HEK293 (cell line): Measurements from ENCODE around the gene CCL7.

Experiments
- CTCF ChIA-PET: fragments of 350-600 bp; formaldehyde crosslinking; extraction: SDS; loops from one replicate; lab custom pipeline; 2021; ENCODE audit warnings: antibody characterized with exemption; lab: Yijun Ruan, JAX
- POLR2A ChIA-PET: fragments of 300-600 bp; formaldehyde crosslinking; extraction: SDS; loops from one replicate; lab custom pipeline; 2020; ENCODE audit warnings: antibody characterized with exemption, inconsistent platforms; lab: Yijun Ruan, JAX
- H3K27ac ChIP-seq: fragments of 200-500 bp; sonication (Bioruptor generic); 2 replicates; pipeline ENCODE4 v1.5.1; 2014; ENCODE audit warnings: low read depth, low read length, control low read depth, inconsistent platforms; ENCODE audit errors: extremely low read depth
- H3K36me3 ChIP-seq, 2 experiments: fragments of 200-500 bp in 1 of 2; sonication (Bioruptor generic) in 1 of 2; 1 replicate in 1 of 2; 2 replicates in 1 of 2; pipeline ENCODE4 v1.5.1; 2014 to 2017; ENCODE audit warnings: inconsistent platforms in 2 of 2, low read length in 2 of 2; ENCODE audit not compliant: control insufficient read depth in 2 of 2, insufficient read depth in 1 of 2
- H3K4me1 ChIP-seq: fragments of 200-500 bp; sonication (Bioruptor generic); 2 replicates; pipeline ENCODE4 v1.5.1; 2014; ENCODE audit warnings: mild to moderate bottlenecking, low read length, inconsistent platforms; ENCODE audit not compliant: control insufficient read depth, insufficient read depth
- H3K4me3 ChIP-seq: 2 replicates; pipeline ENCODE4 v1.5.1; 2011; ENCODE audit warnings: low read depth, mild to moderate bottlenecking, control low read depth, low read length, moderate library complexity
- H3K9me3 ChIP-seq: fragments of 200-500 bp; sonication (Bioruptor generic); 2 replicates; pipeline ENCODE4 v1.5.1; 2014; ENCODE audit warnings: low read depth, low read length, inconsistent platforms; ENCODE audit not compliant: control insufficient read depth, insufficient read depth
- MZF1 ChIP-seq: fragments of 450-650 bp; formaldehyde crosslinking; IDR thresholded peaks from 2 replicates; pipeline ENCODE4 v1.5.1; 2017; ENCODE audit warnings: missing biosample characterization, missing genetic modification characterization, borderline replicate concordance
- REPIN1 ChIP-seq: fragments of 450-650 bp; formaldehyde crosslinking; IDR thresholded peaks from 2 replicates; pipeline ENCODE4 v1.5.1; 2017; ENCODE audit warnings: missing biosample characterization, missing genetic modification characterization, low read depth
- YY1 ChIP-seq: fragments of 450-650 bp; formaldehyde crosslinking; IDR thresholded peaks from 2 replicates; pipeline ENCODE4 v1.5.1; 2018; ENCODE audit warnings: missing biosample characterization, missing genetic modification characterization
- ZBTB21 ChIP-seq: fragments of 450-650 bp; formaldehyde crosslinking; IDR thresholded peaks from 2 replicates; pipeline ENCODE4 v1.5.1; 2017; ENCODE audit warnings: missing biosample characterization, missing genetic modification characterization
- ZNF133 ChIP-seq: fragments of 450-650 bp; formaldehyde crosslinking; IDR thresholded peaks from 2 replicates; pipeline ENCODE4 v1.5.1; 2016; ENCODE audit warnings: missing biosample characterization, missing genetic modification characterization
- ZNF146 ChIP-seq: fragments of 450-650 bp; formaldehyde crosslinking; IDR thresholded peaks from 2 replicates; pipeline ENCODE4 v1.5.1; 2016; ENCODE audit warnings: missing biosample characterization, missing genetic modification characterization
- ZNF175 ChIP-seq: fragments of 450-650 bp; formaldehyde crosslinking; IDR thresholded peaks from 2 replicates; pipeline ENCODE4 v1.5.1; 2016; ENCODE audit warnings: missing biosample characterization, missing genetic modification characterization
- ZNF221 ChIP-seq: fragments of 450-650 bp; formaldehyde crosslinking; IDR thresholded peaks from 2 replicates; pipeline ENCODE4 v1.5.1; 2017; ENCODE audit warnings: missing biosample characterization, missing genetic modification characterization, borderline replicate concordance
- ZNF23 ChIP-seq: fragments of 450-650 bp; formaldehyde crosslinking; IDR thresholded peaks from 2 replicates; pipeline ENCODE4 v1.5.1; 2016; ENCODE audit warnings: missing biosample characterization, missing genetic modification characterization, borderline replicate concordance
- ZNF239 ChIP-seq: fragments of 450-650 bp; formaldehyde crosslinking; IDR thresholded peaks from 2 replicates; pipeline ENCODE4 v1.5.1; 2016; ENCODE audit warnings: missing biosample characterization, missing genetic modification characterization
- ZNF324 ChIP-seq: fragments of 450-650 bp; formaldehyde crosslinking; IDR thresholded peaks from 2 replicates; pipeline ENCODE4 v1.5.1; 2016; ENCODE audit warnings: missing biosample characterization, missing genetic modification characterization
- ZNF48 ChIP-seq: fragments of 450-650 bp; formaldehyde crosslinking; IDR thresholded peaks from 2 replicates; pipeline ENCODE4 v1.5.1; 2016; ENCODE audit warnings: missing biosample characterization, missing genetic modification characterization
- ZNF521 ChIP-seq: fragments of 450-650 bp; formaldehyde crosslinking; IDR thresholded peaks from 2 replicates; pipeline ENCODE4 v1.5.1; 2017; ENCODE audit warnings: missing biosample characterization, mild to moderate bottlenecking, missing genetic modification characterization
- ZNF530 ChIP-seq: fragments of 450-650 bp; formaldehyde crosslinking; IDR thresholded peaks from 2 replicates; pipeline ENCODE4 v1.5.1; 2016; ENCODE audit warnings: low read depth, missing biosample characterization, missing genetic modification characterization
- ZNF596 ChIP-seq: fragments of 450-650 bp; IDR thresholded peaks from 2 replicates; pipeline ENCODE4 v1.5.0; 2018; ENCODE audit warnings: missing biosample characterization, mild to moderate bottlenecking, missing genetic modification characterization, moderate library complexity
- ZNF610 ChIP-seq: fragments of 450-650 bp; formaldehyde crosslinking; IDR thresholded peaks from 2 replicates; pipeline ENCODE4 v1.5.1; 2016; ENCODE audit warnings: missing biosample characterization, missing genetic modification characterization, borderline replicate concordance
- ZNF670 ChIP-seq: fragments of 450-650 bp; formaldehyde crosslinking; IDR thresholded peaks from 2 replicates; pipeline ENCODE4 v1.5.1; 2016; ENCODE audit warnings: missing biosample characterization, missing genetic modification characterization, low read depth
- ZNF677 ChIP-seq: fragments of 450-650 bp; IDR thresholded peaks from 2 replicates; pipeline ENCODE4 v1.5.0; 2018; ENCODE audit warnings: missing biosample characterization, mild to moderate bottlenecking, missing genetic modification characterization, moderate library complexity
- ZNF76 ChIP-seq: fragments of 450-650 bp; formaldehyde crosslinking; IDR thresholded peaks from 2 replicates; pipeline ENCODE4; 2016; ENCODE audit warnings: low read depth, missing biosample characterization, missing genetic modification characterization, borderline replicate concordance
- TF ChIP-seq, protein P1 (sequence below): fragments of 450-650 bp; formaldehyde crosslinking; conservative IDR thresholded peaks from 2 replicates; pipeline ENCODE4 v1.5.1; 2016; ENCODE audit warnings: low read depth, missing biosample characterization, missing genetic modification characterization
- TF ChIP-seq, protein P2 (sequence below): fragments of 450-650 bp; formaldehyde crosslinking; IDR thresholded peaks from 2 replicates; pipeline ENCODE4 v1.5.1; 2016; ENCODE audit warnings: missing biosample characterization, missing genetic modification characterization
- TF ChIP-seq, protein P3 (sequence below): fragments of 450-650 bp; formaldehyde crosslinking; IDR thresholded peaks from 2 replicates; pipeline ENCODE4 v1.5.1; 2016; ENCODE audit warnings: missing biosample characterization, missing genetic modification characterization
- TF ChIP-seq, protein P4 (sequence below): fragments of 450-650 bp; formaldehyde crosslinking; IDR thresholded peaks from 2 replicates; pipeline ENCODE4 v1.5.1; 2016; ENCODE audit warnings: missing biosample characterization, missing genetic modification characterization
- TF ChIP-seq, protein P5 (sequence below): fragments of 450-650 bp; IDR thresholded peaks from 2 replicates; pipeline ENCODE4 v1.5.1; 2018; ENCODE audit warnings: missing biosample characterization, mild to moderate bottlenecking, missing genetic modification characterization

CCL7 gene

DNA sequence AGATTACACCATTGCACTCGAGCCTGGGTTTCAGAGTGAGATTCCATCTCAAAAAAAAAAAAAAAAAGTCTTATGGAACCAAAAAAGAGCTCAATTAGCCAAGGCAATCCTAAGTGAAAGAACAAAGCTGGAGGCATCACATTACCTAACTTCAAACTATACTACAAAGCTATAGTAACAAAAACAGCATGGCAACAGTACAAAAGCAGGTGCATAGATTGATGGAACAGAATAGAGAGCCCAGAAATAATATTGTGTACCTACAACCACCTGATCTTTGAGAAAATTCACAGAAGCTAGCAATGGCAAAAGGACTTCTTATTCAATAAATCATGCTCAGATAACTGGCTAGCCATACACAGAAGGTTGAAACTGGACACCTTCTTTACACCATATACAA, 39.7 kb upstream of the CCL7 start:
- Histone ChIP-seq H3K9me3 (no peaks in the 10 kb centered on the region), H3K27ac (no peak overlapping the region), H3K4me1 (peaks cover 10% of the 10 kb centered on the region), H3K36me3 (no peaks in the 10 kb centered on the region), H3K4me3 (no peak overlapping the region)
- CTCF ChIA-PET: interaction anchor here (1.4 to 2.0 kb wide), 2 partner anchors 30 to 130 kb away, joined by 3 to 8 read pairs; no protein-coding TSS in a partner anchor
- POLR2A ChIA-PET: no interaction called here
- no peak for TF ChIP-seq ZNF677 (tag by site-specific recombination)
- no peak for TF ChIP-seq ZNF221 (tag by site-specific recombination)
- no peak for TF ChIP-seq ZNF670 (tag by site-specific recombination)
- no peak for TF ChIP-seq REPIN1 (tag by site-specific recombination)
- TF ChIP-seq, protein P1, sequence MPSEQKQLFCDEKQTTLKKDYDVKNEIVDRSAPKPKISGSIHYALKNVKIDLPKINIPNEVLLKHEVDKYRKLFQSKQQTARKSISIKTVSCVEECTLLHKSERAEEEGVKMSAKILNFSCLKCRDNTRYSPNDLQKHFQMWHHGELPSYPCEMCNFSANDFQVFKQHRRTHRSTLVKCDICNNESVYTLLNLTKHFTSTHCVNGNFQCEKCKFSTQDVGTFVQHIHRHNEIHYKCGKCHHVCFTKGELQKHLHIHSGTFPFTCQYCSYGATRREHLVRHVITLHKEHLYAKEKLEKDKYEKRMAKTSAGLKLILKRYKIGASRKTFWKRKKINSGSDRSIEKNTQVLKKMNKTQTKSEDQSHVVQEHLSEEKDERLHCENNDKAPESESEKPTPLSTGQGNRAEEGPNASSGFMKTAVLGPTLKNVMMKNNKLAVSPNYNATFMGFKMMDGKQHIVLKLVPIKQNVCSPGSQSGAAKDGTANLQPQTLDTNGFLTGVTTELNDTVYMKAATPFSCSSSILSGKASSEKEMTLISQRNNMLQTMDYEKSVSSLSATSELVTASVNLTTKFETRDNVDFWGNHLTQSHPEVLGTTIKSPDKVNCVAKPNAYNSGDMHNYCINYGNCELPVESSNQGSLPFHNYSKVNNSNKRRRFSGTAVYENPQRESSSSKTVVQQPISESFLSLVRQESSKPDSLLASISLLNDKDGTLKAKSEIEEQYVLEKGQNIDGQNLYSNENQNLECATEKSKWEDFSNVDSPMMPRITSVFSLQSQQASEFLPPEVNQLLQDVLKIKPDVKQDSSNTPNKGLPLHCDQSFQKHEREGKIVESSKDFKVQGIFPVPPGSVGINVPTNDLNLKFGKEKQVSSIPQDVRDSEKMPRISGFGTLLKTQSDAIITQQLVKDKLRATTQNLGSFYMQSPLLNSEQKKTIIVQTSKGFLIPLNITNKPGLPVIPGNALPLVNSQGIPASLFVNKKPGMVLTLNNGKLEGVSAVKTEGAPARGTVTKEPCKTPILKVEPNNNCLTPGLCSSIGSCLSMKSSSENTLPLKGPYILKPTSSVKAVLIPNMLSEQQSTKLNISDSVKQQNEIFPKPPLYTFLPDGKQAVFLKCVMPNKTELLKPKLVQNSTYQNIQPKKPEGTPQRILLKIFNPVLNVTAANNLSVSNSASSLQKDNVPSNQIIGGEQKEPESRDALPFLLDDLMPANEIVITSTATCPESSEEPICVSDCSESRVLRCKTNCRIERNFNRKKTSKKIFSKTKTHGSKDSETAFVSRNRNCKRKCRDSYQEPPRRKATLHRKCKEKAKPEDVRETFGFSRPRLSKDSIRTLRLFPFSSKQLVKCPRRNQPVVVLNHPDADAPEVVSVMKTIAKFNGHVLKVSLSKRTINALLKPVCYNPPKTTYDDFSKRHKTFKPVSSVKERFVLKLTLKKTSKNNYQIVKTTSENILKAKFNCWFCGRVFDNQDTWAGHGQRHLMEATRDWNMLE (tag by site-specific recombination): no peak
- TF ChIP-seq, protein P2, sequence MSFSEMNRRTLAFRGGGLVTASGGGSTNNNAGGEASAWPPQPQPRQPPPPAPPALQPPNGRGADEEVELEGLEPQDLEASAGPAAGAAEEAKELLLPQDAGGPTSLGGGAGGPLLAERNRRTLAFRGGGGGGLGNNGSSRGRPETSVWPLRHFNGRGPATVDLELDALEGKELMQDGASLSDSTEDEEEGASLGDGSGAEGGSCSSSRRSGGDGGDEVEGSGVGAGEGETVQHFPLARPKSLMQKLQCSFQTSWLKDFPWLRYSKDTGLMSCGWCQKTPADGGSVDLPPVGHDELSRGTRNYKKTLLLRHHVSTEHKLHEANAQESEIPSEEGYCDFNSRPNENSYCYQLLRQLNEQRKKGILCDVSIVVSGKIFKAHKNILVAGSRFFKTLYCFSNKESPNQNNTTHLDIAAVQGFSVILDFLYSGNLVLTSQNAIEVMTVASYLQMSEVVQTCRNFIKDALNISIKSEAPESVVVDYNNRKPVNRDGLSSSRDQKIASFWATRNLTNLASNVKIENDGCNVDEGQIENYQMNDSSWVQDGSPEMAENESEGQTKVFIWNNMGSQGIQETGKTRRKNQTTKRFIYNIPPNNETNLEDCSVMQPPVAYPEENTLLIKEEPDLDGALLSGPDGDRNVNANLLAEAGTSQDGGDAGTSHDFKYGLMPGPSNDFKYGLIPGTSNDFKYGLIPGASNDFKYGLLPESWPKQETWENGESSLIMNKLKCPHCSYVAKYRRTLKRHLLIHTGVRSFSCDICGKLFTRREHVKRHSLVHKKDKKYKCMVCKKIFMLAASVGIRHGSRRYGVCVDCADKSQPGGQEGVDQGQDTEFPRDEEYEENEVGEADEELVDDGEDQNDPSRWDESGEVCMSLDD (tag by site-specific recombination): no peak
- no peak for TF ChIP-seq ZNF521 (tag by site-specific recombination)
- no peak for TF ChIP-seq ZNF133 (tag by site-specific recombination)
- TF ChIP-seq ZNF239 (tag by site-specific recombination): no peak

DNA sequence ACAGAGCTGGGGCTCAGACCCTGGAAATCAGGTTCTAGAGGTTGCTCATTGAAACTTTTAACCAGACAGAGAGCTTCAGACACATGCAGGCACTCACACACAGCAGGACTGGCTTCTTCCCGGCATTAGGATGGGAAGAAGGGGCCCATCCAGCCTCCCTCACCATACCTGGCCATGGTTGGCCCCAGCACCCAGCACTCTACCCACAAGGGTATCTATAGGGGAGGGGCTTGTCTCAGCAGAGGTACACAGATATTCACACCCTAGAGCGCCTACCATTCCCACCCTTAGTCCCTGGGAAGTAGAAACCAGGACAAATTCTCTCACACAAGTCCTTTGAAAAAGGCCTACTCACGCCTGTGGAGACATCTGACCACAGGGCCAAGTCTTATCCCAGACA, 35.4 kb upstream of the CCL7 start:
- ChIA-PET CTCF (interaction anchor here (1.4 to 5.0 kb wide), 2 partner anchors 33 to 127 kb away, joined by 6 to 21 read pairs; no protein-coding TSS in a partner anchor), POLR2A (no interaction called here)
- Histone ChIP-seq H3K4me1 (peaks cover 10% of the 10 kb centered on the region), H3K9me3 (no peaks in the 10 kb centered on the region), H3K27ac (no peak overlapping the region), H3K4me3 (no peak overlapping the region), H3K36me3 (no peaks in the 10 kb centered on the region)
- TF ChIP-seq ZNF596 (tag by site-specific recombination) (no peak), ZNF175 (tag by site-specific recombination) (no peak), ZNF146 (tag by site-specific recombination) (no peak), ZNF324 (no peak), YY1 (tag by site-specific recombination) (no peak), ZNF530 (no peak), ZNF23 (tag by site-specific recombination) (no peak), ZNF610 (tag by site-specific recombination) (no peak), MZF1 (tag by site-specific recombination) (no peak), ZNF76 (tag by site-specific recombination) (no peak), ZNF48 (tag by site-specific recombination) (no peak), ZBTB21 (tag by site-specific recombination) (no peak)
- TF ChIP-seq, protein P3, sequence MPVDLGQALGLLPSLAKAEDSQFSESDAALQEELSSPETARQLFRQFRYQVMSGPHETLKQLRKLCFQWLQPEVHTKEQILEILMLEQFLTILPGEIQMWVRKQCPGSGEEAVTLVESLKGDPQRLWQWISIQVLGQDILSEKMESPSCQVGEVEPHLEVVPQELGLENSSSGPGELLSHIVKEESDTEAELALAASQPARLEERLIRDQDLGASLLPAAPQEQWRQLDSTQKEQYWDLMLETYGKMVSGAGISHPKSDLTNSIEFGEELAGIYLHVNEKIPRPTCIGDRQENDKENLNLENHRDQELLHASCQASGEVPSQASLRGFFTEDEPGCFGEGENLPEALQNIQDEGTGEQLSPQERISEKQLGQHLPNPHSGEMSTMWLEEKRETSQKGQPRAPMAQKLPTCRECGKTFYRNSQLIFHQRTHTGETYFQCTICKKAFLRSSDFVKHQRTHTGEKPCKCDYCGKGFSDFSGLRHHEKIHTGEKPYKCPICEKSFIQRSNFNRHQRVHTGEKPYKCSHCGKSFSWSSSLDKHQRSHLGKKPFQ (tag by site-specific recombination): no peak
- TF ChIP-seq, protein P4, sequence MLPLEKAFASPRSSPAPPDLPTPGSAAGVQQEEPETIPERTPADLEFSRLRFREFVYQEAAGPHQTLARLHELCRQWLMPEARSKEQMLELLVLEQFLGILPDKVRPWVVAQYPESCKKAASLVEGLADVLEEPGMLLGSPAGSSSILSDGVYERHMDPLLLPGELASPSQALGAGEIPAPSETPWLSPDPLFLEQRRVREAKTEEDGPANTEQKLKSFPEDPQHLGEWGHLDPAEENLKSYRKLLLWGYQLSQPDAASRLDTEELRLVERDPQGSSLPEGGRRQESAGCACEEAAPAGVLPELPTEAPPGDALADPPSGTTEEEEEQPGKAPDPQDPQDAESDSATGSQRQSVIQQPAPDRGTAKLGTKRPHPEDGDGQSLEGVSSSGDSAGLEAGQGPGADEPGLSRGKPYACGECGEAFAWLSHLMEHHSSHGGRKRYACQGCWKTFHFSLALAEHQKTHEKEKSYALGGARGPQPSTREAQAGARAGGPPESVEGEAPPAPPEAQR (tag by site-specific recombination): no peak
- TF ChIP-seq, protein P5, sequence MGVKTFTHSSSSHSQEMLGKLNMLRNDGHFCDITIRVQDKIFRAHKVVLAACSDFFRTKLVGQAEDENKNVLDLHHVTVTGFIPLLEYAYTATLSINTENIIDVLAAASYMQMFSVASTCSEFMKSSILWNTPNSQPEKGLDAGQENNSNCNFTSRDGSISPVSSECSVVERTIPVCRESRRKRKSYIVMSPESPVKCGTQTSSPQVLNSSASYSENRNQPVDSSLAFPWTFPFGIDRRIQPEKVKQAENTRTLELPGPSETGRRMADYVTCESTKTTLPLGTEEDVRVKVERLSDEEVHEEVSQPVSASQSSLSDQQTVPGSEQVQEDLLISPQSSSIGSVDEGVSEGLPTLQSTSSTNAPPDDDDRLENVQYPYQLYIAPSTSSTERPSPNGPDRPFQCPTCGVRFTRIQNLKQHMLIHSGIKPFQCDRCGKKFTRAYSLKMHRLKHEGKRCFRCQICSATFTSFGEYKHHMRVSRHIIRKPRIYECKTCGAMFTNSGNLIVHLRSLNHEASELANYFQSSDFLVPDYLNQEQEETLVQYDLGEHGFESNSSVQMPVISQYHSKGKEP (tag by site-specific recombination): no peak
